Activated T-helper 1 cell treated with anti-CD3 and anti-CD28 coated beads, Interleukin-2, amount 50 U/mL, for 16 hours (primary cell): Measurements from ENCODE around the gene GPR52.
"Not testable (repeated sequence)": the region's sequence is repeated elsewhere in the genome, so short reads cannot be mapped to it uniquely, and the experiment has no call there.

Source experiments
- DNase-seq, 2 donors: peaks; one replicate each; pipeline ENCODE4 v3.0.0-alpha.2; 2020; ENCODE audit warnings: low read depth in 1 of 2, low spot score in 1 of 2

The GPR52 gene, protein sequence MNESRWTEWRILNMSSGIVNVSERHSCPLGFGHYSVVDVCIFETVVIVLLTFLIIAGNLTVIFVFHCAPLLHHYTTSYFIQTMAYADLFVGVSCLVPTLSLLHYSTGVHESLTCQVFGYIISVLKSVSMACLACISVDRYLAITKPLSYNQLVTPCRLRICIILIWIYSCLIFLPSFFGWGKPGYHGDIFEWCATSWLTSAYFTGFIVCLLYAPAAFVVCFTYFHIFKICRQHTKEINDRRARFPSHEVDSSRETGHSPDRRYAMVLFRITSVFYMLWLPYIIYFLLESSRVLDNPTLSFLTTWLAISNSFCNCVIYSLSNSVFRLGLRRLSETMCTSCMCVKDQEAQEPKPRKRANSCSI

DNA sequence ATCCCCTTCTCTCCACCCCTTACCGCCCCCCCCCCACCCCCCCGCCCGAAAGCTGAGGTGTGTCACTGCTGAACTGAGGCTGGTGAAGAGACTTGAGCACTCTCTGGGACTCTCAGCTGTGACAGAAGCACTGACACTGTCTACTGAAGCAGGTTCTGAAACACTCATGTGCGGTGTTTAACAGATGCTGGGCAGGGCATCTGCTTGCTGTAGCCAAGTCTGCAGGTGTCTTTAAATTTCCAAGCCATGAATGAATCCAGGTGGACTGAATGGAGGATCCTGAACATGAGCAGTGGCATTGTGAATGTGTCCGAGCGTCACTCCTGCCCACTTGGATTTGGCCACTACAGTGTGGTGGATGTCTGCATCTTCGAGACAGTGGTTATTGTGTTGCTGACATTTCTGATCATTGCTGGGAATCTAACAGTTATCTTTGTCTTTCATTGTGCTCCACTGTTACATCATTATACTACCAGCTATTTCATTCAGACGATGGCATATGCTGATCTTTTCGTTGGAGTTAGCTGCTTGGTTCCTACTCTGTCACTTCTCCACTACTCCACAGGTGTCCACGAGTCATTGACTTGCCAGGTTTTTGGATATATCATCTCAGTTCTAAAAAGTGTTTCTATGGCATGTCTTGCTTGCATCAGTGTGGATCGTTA lies at the start of gene GPR52:
TSS of gene GPR52 (plus strand) at position 99 of the 665 bp plus-strand sequence. CDS start at position 247, 148 bp downstream.
- no peak for DNase-seq

DNA sequence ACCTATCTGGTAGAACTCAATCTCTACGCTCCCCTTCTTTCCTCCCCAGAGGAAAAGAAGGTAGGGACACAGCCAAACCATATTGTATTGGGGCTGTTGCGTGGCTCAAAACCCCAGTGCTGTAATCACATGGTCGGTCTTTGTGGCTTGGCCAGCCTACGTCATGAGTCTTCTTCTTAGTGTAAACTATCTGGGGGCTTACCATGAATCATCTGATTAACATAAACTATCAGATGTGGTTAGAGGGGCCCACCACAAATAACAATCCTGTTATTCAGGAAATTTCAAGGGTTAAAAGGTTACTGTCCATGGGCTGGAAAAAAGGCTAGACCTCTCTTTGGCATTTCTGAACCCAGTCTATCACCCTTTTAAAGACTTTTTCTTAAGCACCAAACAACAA lies 49.5 kb upstream of the GPR52 start:
- no peak for DNase-seq

- no peak for DNase-seq
Measured at GRCh38 chr1:174399211-174399610, 48.6 kb upstream of the GPR52 start.

DNA sequence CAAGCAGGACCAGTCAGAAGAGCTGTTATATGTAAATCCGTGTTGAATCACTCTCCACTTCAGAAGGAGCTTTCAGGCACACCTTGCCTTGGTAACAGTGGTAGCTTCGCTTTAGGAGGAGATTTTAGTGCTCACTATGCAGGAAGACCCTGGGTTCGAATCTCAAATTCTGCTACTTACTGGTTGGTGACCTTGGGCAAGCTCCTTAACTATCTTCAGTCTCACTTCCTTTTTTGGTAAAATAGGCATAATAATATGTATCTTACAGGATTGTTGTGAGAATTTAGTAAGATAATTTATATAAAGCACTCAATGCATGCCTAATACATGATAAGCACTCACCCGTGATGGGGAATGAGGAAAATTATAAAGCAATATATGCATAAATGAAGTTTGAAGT lies 46.7 kb upstream of the GPR52 start:
- no peak for DNase-seq

DNA sequence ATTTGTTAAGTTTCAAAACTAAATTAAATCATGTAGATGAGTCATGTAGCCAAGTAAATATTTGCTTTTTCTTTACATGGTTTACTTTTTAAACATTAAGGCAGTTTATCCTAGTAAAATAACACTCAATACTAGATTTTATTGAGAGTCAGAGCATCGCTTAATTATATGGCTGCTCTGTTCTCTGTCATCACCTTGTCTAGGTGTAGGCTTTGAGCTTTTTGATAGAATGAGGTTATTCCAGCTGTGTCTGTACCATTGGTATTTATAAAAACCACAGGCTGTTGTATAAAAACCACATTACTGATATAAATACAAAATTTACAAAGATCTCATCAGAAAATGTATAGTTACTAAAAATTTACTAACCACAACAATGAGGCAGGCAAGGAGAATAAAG lies 42.5 kb upstream of the GPR52 start:
- no peak for DNase-seq

DNA sequence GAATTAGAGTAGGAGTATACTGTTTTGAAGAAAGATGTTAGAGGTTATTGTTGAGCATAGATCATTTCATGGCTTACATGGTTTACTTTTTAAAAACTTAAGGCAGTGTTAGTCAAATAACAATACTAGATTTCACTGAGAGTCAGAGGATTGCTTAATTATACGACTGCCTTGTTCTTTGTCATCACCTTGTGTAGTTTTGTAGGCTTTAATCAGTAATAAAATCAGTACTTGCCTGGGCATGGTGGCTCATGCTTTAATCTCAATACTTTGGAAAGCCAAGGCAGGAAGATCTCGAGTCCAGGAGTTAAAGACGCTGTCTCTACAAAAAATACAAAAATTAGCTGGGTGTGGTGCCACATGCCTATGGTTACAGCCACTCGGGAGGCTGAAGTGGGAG lies 41.3 kb upstream of the GPR52 start:
- DNase-seq, result no peak

DNA sequence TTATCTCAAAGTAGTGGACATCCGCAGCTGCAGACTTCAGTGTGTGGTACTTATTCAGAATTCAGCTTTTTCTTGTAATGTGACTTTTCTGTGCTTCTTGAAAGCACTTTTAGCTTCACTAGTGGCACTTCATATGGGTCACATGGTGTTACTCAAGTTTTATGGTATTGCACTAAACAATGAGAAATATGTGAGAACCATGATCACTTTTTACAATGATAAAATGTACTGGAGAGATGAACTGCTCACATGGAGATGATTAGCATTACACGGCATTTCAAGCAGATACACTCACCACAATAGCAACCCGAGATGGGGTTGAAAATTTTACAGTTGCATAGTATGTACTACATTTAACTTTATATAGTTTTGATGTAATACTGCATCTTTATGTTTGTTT lies 40.1 kb upstream of the GPR52 start:
- DNase-seq, result no peak

- no peak for DNase-seq
Measured at GRCh38 chr1:174408146-174408545, 39.6 kb upstream of the GPR52 start.

DNA sequence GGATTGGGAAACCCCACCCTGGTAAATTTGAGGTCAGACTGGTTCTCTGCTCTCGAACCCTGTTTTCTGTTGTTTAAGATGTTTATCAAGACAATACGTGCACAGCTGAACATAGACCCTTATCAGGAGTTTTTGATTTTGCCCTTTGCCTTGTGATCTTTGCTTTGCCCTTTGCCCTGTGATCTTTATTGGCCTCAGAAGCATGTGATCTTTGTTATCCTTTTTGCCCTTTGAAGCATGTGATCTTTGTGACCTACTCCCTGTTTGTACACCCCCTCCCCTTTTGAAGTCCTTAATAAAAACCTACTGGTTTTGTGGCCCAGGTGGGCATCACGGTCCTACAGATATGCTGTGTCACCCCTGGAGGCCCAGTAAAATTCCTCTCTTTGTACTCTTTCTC lies 38.0 kb upstream of the GPR52 start:
- not testable (repeated sequence) for DNase-seq

- DNase-seq, result no peak
Measured at GRCh38 chr1:174413632-174414031, 34.1 kb upstream of the GPR52 start.

DNA sequence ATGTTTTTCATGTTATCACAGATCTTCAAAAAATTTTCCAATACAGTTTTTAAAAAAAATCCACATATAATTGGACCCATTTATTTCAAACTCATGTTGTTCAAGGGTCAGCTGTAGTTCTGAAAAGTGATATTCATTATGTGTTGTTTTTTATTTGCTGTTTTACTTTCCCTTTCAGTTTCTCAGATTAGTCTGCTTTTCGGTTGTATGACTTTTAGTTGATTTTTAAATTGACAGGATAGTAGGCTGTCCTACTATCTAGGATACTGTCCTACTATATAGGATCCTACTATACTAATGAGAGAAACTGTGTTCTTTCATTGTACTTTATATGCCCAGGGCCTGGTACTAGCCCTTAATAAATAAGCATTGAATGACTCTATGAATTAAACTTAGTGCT lies 33.6 kb upstream of the GPR52 start:
- DNase-seq, result no peak

DNA sequence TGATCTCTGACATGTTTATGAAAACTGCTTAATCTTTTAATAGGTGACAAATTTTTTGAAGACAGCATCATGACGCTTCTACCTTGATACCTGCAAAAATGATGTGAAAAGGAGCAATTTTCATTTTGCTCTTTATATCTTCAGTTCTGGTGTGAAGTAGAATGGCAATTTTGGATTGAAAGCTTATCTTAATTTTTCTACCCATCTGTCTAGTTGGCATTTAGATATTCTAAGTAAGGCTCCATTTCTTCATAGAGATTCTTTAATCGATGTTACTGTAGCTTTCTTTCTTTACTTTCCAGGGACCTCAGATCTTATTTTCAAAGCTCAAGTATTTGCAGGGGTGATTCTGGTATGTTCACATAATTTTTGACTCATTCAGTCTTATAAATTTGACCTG lies 32.3 kb upstream of the GPR52 start:
- DNase-seq, result no peak

- no peak for DNase-seq
Measured at GRCh38 chr1:174417921-174418320, 29.8 kb upstream of the GPR52 start.

DNA sequence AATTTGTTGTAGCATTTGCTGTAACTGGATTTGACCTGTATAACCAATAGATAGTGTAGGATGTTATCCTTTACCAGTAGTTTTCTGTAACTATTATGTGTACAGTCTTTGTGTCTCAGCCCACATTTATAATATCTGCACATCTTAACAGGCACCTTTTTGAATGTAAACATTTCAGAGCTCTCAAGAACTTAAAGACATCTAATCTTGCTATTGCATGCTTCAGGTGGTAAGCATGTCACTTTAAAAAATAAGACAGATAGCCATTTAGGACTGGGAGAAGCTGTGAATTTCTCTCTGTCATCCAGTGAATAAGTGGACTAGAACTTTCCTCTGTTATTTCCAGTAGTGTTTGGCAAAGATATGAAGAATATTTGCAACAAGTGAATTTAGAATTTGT lies 22.6 kb upstream of the GPR52 start:
- no peak for DNase-seq

DNA sequence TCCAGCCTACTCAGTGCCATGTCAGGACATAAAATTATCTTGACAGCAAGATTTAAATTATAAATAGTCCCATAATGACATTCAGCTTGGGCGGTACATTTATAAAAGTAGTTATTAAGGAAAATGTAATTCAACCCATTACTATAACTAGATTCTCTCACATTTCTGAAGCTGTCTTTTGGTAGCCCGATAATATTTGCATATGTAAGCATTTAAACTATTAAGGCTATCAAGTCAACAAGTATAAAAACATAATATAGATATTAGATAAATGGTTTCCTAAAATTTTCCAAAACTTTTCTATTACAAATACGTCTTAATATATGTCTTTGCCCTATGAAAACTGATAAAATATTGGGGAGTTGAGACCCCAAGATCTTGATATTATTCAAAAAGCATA lies 21.6 kb upstream of the GPR52 start:
- no peak for DNase-seq

- no peak for DNase-seq
Measured at GRCh38 chr1:174428033-174428432, 19.7 kb upstream of the GPR52 start.

DNA sequence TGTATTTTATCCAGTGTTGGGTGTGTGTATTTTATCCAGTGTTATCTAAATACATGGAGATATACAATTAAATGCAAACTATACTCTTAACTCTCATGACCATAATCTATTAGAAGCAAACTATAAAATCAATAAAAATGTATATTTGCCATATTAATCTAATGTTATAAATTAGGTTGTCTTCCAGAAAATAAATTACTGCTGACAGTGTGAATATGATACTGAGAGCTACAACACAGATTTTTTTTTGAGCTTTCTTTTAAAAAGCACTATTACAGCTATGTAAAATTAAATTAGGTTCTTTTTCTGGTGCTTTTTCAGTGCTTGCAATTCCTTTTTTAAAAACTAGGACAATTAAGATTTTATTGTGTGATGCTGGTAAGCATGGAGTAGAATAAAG lies 19.0 kb upstream of the GPR52 start:
- no peak for DNase-seq

DNA sequence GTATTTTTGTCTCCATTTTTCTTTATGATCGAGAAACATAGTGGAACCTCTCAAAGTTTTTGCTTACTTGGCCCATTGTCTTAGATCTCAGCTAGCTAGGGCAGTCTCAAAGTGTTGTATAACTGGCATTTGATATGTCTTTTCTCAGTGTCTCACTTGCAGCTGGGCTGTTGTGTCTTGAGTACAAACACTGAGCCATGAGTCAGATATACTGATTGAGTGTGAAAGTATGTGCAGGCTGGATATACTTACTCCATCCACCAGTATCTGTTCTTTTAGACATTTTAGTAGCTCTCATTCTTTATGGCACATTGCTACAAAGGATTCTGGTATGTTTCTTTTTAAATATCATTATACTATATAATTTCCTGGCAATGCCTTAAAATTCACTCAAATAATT lies 14.3 kb upstream of the GPR52 start:
- no peak for DNase-seq

- no peak for DNase-seq
Measured at GRCh38 chr1:174445351-174445750, 2.4 kb upstream of the GPR52 start.

DNA sequence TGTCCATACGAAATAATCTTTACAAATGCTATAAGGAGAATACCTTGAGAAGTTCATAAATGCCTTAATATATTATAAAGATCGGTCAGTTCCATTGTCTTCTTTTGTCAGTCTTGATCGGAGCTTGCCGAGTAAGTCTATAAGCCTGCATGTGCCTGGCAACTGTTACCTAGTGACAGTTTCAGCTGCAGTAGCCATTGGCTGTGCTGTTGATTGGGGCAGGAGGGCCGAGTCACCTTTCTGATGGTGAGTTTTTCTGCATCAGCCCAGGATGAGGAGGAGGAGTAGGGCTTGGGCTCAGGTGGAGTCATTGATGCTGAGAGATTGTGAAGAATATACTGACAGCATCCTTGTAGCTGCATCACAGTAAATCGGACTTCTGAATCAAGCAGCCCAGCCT lies 1.9 kb upstream of the GPR52 start:
- no peak for DNase-seq

DNA sequence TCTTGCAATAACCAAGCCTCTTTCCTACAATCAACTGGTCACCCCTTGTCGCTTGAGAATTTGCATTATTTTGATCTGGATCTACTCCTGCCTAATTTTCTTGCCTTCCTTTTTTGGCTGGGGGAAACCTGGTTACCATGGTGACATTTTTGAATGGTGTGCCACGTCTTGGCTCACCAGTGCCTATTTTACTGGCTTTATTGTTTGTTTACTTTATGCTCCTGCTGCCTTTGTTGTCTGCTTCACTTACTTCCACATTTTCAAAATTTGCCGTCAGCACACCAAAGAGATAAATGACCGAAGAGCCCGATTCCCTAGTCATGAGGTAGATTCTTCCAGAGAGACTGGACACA lies 743 bp downstream of the GPR52 start:
- DNase-seq, result no peak

DNA sequence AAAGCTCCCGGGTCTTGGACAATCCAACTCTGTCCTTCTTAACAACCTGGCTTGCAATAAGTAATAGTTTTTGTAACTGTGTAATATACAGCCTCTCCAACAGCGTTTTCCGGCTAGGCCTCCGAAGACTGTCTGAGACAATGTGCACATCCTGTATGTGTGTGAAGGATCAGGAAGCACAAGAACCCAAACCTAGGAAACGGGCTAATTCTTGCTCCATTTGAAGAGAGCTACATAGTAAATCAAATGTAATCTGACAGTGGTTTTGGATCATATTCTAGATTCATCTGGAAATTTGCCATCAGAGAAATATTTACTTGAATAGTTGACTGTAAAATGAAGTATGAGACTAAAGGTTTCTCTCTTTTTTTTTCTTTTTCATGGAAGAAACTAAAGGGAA lies 1.2 kb downstream of the GPR52 start:
- DNase-seq, result no peak

DNA sequence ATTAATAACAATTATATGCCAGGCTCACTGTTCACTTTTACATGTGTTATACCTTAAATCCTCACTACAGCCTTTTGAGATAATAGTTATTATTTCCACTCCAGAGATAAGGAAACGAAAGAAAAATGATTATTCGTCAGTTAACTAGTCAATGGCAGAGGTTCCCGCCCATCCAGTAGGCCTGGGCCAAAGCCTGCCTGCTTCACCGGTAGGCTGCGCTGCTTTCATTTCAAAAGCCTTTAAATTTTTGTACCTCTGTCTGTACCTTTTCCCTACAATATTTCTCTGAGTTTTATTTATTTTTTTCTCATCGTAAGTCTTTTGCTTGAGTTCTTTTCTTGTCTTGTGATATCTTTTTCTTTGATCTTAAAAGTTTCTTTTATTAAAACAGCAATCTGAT lies 3.6 kb downstream of the GPR52 start:
- no peak for DNase-seq
